Measurements from ENCODE around the gene NLRP10. TPM values are rescaled to one million over a fixed set of nuclear protein-coding genes. Genes with fewer than 3 reads are reported as not detected.

The NLRP10 gene
- total RNA-seq, 3 donors from 2014 or later = not detected

GRCh38 chr11:7944123-7944522, 21.1 kb downstream of the NLRP10 start:
- ATAC-seq = no peak
- H3K4me3 ChIP-seq = no peak overlapping the region
- intact Hi-C loops (cut with DNase I, micrococcal nuclease) = no loop called here

GRCh38 chr11:7941608-7942007, 23.6 kb downstream of the NLRP10 start, which contains the start of gene OR10A3:
Gene OR10A3, minus strand, starts transcription at chr11:7941708. Its CDS starts 2,188 bp downstream, at chr11:7939520.
- no peak for DNase-seq
- intact Hi-C loops (cut with DNase I, micrococcal nuclease) = no loop called here
- H3K36me3 ChIP-seq (ENCODE audit: low read depth) = no peaks in the 10 kb centered on the region
- ATAC-seq = no peak
- peaks cover 17% of the 10 kb centered on the region for H3K9me3 ChIP-seq
- no peak within 1 kb of the TSS for H3K4me3 ChIP-seq
- H3K4me1 ChIP-seq (ENCODE audit: low read depth) = no peaks in the 10 kb centered on the region
- TF ChIP-seq CTCF (IDR thresholded peaks at IDR 0.05) = no peak

More at GRCh38 chr11:7944123-7944522, 21.1 kb downstream of the NLRP10 start:
- Histone ChIP-seq H3K9me3 (peaks cover 17% of the 10 kb centered on the region), H3K36me3 (ENCODE audit: low read depth) (no peaks in the 10 kb centered on the region), H3K4me1 (ENCODE audit: low read depth) (no peaks in the 10 kb centered on the region)
- no peak for TF ChIP-seq CTCF (IDR thresholded peaks at IDR 0.05)
- no peak for DNase-seq

GRCh38 chr11:7941146-7941545, 24.1 kb downstream of the NLRP10 start:
- intact Hi-C loops (cut with DNase I, micrococcal nuclease) = no loop called here
- DNase-seq = no peak
- no peak for TF ChIP-seq CTCF (IDR thresholded peaks at IDR 0.05)
- H3K36me3 ChIP-seq (ENCODE audit: low read depth) = no peaks in the 10 kb centered on the region
- H3K4me1 ChIP-seq (ENCODE audit: low read depth) = no peaks in the 10 kb centered on the region
- no peak overlapping the region for H3K4me3 ChIP-seq
- ATAC-seq = no peak
- H3K9me3 ChIP-seq = peaks cover 17% of the 10 kb centered on the region

GRCh38 chr11:7936615-7937014, 28.6 kb downstream of the NLRP10 start:
- Histone ChIP-seq H3K9me3 (no peaks in the 10 kb centered on the region), H3K36me3 (ENCODE audit: low read depth) (no peaks in the 10 kb centered on the region), H3K4me3 (no peak overlapping the region), H3K4me1 (ENCODE audit: low read depth) (no peaks in the 10 kb centered on the region)
- intact Hi-C loops (cut with DNase I, micrococcal nuclease) = no loop called here
- ATAC-seq = peak; percentile 51
- peak; percentile 31 to 71 (median 56) for DNase-seq
- TF ChIP-seq CTCF (IDR thresholded peaks at IDR 0.05) = no peak

- Histone ChIP-seq H3K4me3 (no peak within 1 kb of the TSS), H3K9me3 (no peaks in the 10 kb centered on the region), H3K4me1 (ENCODE audit: low read depth) (no peaks in the 10 kb centered on the region), H3K36me3 (ENCODE audit: low read depth) (no peaks in the 10 kb centered on the region)
- no peak for ATAC-seq
- intact Hi-C loops (cut with DNase I, micrococcal nuclease) = no loop called here
- no peak for TF ChIP-seq CTCF (IDR thresholded peaks at IDR 0.05)
- DNase-seq = no peak
Measured at GRCh38 chr11:7931168-7931567, 34.1 kb downstream of the NLRP10 start, which contains the start of gene OR10A6. Gene OR10A6, minus strand, starts transcription at chr11:7931268. Its CDS starts 2,606 bp downstream, at chr11:7928662.

GRCh38 chr11:7927635-7928034, 37.6 kb downstream of the NLRP10 start:
- H3K4me3 ChIP-seq = no peak overlapping the region
- H3K36me3 ChIP-seq (ENCODE audit: low read depth) = no peaks in the 10 kb centered on the region
- intact Hi-C loops (cut with DNase I, micrococcal nuclease) = no loop called here
- no peak for DNase-seq
- no peaks in the 10 kb centered on the region for H3K4me1 ChIP-seq (ENCODE audit: low read depth)
- H3K9me3 ChIP-seq = no peaks in the 10 kb centered on the region
- no peak for ATAC-seq
- TF ChIP-seq CTCF (IDR thresholded peaks at IDR 0.05) = no peak
